ENCODE measurements around the gene TTC7B. TPM values are rescaled to one million over a fixed set of nuclear protein-coding genes. Genes with fewer than 3 reads are reported as not detected.

TTC7B gene
- total and polyA plus RNA-seq, 10 of the 15 experiments (the other 5 are each of a cell fraction or from before 2014, with no cell fraction given), result under 0.01 to 1.1 (median 0.26) TPM; not detected in 2

- TF ChIP-seq CUX1 (IDR thresholded peaks at IDR 0.05; ENCODE audit: insufficient replicate concordance, low read depth, low read length), result no peak
- no peak for TF ChIP-seq ZNF622 (IDR thresholded peaks at IDR 0.05)
- TF ChIP-seq IRF3 (IDR thresholded peaks at IDR 0.05), result no peak
- no peak for TF ChIP-seq MEF2A (IDR thresholded peaks at IDR 0.05; ENCODE audit: insufficient read depth, low read depth, low read length)
- no peak for TF ChIP-seq CBX3 (IDR thresholded peaks at IDR 0.05; ENCODE audit: borderline replicate concordance, low read depth)
- TF ChIP-seq NFIC (IDR thresholded peaks at IDR 0.05; ENCODE audit: low read depth, low read length), result no peak
- TF ChIP-seq EZH2 (IDR thresholded peaks at IDR 0.05; ENCODE audit: borderline replicate concordance, control insufficient read depth, low read depth, low read length), result no peak
- no peak for TF ChIP-seq SIX5 (IDR thresholded peaks at IDR 0.05; ENCODE audit: low read depth, low read length, severe bottlenecking)
Measured at GRCh38 chr14:90606434-90606833, 209.8 kb downstream of the TTC7B start (continued).
